ENCODE measurements around the gene GABRA1.

GABRA1 gene

DNA sequence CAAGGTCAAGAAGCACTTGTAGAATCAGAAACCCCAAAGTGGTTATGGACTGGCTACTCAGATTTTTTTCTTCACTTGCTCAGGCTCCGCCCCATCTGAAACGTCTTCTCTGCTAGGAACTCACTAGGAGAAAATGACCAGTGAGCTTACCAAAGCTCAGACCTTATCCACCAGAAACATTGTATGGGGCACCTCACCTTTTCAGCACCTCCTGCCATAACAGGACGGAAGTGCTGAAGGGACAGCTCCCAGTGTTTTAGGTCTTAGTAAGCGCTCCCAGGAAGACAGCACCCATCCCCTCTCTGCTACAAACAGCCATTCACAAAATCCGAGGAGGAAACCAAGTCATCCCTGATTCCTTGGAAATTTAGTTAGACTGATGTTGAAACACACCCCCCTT is 1.2 kb upstream of the GABRA1 start:
- no peak for DNase-seq (ENCODE audit: low read depth in 1 of 2, low spot score in 1 of 2)
- no peak overlapping the region for H3K4me3 ChIP-seq (replicated peaks; ENCODE audit: insufficient read depth, low read length)
- no peak overlapping the region for H3K27ac ChIP-seq (replicated peaks)
- peaks cover 4% of the 10 kb centered on the region for H3K27me3 ChIP-seq (ENCODE audit: insufficient read depth, poor library complexity, severe bottlenecking)
- TF ChIP-seq, protein P1, sequence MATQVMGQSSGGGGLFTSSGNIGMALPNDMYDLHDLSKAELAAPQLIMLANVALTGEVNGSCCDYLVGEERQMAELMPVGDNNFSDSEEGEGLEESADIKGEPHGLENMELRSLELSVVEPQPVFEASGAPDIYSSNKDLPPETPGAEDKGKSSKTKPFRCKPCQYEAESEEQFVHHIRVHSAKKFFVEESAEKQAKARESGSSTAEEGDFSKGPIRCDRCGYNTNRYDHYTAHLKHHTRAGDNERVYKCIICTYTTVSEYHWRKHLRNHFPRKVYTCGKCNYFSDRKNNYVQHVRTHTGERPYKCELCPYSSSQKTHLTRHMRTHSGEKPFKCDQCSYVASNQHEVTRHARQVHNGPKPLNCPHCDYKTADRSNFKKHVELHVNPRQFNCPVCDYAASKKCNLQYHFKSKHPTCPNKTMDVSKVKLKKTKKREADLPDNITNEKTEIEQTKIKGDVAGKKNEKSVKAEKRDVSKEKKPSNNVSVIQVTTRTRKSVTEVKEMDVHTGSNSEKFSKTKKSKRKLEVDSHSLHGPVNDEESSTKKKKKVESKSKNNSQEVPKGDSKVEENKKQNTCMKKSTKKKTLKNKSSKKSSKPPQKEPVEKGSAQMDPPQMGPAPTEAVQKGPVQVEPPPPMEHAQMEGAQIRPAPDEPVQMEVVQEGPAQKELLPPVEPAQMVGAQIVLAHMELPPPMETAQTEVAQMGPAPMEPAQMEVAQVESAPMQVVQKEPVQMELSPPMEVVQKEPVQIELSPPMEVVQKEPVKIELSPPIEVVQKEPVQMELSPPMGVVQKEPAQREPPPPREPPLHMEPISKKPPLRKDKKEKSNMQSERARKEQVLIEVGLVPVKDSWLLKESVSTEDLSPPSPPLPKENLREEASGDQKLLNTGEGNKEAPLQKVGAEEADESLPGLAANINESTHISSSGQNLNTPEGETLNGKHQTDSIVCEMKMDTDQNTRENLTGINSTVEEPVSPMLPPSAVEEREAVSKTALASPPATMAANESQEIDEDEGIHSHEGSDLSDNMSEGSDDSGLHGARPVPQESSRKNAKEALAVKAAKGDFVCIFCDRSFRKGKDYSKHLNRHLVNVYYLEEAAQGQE (IDR thresholded peaks at IDR 0.05; ENCODE audit: insufficient replicate concordance, low read depth): peak; percentile 91
- no peak for TF ChIP-seq POLR2AphosphoS5 (IDR thresholded peaks at IDR 0.05; ENCODE audit: low read depth)

DNA sequence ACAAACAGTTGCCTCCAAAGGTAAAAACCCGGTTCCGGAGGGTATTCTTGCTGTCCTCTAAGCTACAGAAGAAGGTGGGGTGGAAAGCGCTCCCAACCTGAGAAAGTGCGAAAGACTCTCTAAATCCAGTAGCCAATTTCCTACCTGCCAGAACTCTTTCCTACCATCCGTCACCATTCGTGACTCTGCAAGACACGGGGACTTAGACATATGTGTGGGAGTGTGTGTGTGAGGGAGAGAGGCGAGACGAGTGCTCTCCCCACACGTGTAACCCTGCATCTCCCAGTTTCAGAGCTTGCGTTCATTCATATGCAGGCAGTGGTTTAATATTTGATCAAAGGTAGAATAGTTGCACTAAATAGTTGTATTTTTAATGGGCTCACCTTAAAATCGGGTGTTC is 473 bp upstream of the GABRA1 start:
- peaks cover 4% of the 10 kb centered on the region for H3K27me3 ChIP-seq (ENCODE audit: insufficient read depth, poor library complexity, severe bottlenecking)
- TF ChIP-seq POLR2AphosphoS5 (IDR thresholded peaks at IDR 0.05; ENCODE audit: low read depth): no peak
- TF ChIP-seq, protein P2, sequence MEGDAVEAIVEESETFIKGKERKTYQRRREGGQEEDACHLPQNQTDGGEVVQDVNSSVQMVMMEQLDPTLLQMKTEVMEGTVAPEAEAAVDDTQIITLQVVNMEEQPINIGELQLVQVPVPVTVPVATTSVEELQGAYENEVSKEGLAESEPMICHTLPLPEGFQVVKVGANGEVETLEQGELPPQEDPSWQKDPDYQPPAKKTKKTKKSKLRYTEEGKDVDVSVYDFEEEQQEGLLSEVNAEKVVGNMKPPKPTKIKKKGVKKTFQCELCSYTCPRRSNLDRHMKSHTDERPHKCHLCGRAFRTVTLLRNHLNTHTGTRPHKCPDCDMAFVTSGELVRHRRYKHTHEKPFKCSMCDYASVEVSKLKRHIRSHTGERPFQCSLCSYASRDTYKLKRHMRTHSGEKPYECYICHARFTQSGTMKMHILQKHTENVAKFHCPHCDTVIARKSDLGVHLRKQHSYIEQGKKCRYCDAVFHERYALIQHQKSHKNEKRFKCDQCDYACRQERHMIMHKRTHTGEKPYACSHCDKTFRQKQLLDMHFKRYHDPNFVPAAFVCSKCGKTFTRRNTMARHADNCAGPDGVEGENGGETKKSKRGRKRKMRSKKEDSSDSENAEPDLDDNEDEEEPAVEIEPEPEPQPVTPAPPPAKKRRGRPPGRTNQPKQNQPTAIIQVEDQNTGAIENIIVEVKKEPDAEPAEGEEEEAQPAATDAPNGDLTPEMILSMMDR (IDR thresholded peaks at IDR 0.05; ENCODE audit: insufficient read depth, low read length): no peak
- no peak for TF ChIP-seq GABPA (IDR thresholded peaks at IDR 0.05; ENCODE audit: low read depth)
- TF ChIP-seq, protein P1 (IDR thresholded peaks at IDR 0.05; ENCODE audit: insufficient replicate concordance, low read depth): no peak
- no peak for TF ChIP-seq SPI1 (IDR thresholded peaks at IDR 0.05; ENCODE audit: borderline replicate concordance, low read depth)
- no peak for DNase-seq (ENCODE audit: low read depth in 1 of 2, low spot score in 1 of 2)
- no peak overlapping the region for H3K27ac ChIP-seq (replicated peaks)
- no peak overlapping the region for H3K4me3 ChIP-seq (replicated peaks; ENCODE audit: insufficient read depth, low read length)

DNA sequence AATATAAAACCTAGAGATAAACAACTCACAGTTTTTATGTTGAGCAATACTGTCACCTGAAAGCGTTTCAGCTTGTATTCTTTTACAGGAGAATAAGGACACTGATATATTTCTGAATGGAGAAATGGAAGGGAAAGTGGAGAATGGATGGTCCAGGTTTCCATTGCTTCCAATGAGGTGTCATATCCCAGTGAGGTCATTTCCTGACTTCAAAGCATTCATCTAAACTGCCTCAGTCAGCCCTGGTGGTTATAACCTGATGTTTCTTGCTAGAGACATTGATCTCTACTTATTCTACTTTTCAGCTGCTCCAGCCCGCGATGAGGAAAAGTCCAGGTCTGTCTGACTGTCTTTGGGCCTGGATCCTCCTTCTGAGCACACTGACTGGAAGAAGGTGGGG is 2.6 kb downstream of the GABRA1 start:
- Histone ChIP-seq H3K27ac (replicated peaks) (no peak overlapping the region), H3K27me3 (ENCODE audit: insufficient read depth, poor library complexity, severe bottlenecking) (peaks cover 4% of the 10 kb centered on the region), H3K4me3 (replicated peaks; ENCODE audit: insufficient read depth, low read length) (no peak overlapping the region)
- DNase-seq (ENCODE audit: low read depth in 1 of 2, low spot score in 1 of 2): no peak
- no peak for TF ChIP-seq GABPA (IDR thresholded peaks at IDR 0.05; ENCODE audit: low read depth)
- no peak for TF ChIP-seq POLR2AphosphoS5 (IDR thresholded peaks at IDR 0.05; ENCODE audit: low read depth)
- TF ChIP-seq, protein P2 (IDR thresholded peaks at IDR 0.05; ENCODE audit: insufficient read depth, low read length): no peak
- no peak for TF ChIP-seq SPI1 (IDR thresholded peaks at IDR 0.05; ENCODE audit: borderline replicate concordance, low read depth)
- TF ChIP-seq, protein P1 (IDR thresholded peaks at IDR 0.05; ENCODE audit: insufficient replicate concordance, low read depth): no peak
